ENCODE data around the gene GIN1.

DNA sequence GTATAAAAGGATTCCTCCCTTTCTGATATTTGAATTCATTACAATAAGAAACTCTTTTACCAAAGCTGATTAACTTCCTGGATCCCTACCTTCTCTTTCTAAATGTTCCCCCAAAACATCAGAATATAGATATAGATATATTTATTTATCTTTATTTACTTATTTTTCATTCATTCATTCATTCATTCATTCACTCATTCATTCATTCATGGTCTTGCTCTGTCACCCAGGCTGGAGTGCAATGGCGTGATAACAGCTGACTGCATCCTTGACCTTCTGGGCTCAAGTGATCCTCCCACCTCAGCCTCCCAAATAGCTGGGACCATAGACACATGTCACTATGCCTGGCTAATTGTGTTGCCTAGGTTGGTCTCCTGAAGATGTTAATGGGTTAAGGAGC lies 30.7 kb downstream of the GIN1 start:
- TF ChIP-seq, protein P1, sequence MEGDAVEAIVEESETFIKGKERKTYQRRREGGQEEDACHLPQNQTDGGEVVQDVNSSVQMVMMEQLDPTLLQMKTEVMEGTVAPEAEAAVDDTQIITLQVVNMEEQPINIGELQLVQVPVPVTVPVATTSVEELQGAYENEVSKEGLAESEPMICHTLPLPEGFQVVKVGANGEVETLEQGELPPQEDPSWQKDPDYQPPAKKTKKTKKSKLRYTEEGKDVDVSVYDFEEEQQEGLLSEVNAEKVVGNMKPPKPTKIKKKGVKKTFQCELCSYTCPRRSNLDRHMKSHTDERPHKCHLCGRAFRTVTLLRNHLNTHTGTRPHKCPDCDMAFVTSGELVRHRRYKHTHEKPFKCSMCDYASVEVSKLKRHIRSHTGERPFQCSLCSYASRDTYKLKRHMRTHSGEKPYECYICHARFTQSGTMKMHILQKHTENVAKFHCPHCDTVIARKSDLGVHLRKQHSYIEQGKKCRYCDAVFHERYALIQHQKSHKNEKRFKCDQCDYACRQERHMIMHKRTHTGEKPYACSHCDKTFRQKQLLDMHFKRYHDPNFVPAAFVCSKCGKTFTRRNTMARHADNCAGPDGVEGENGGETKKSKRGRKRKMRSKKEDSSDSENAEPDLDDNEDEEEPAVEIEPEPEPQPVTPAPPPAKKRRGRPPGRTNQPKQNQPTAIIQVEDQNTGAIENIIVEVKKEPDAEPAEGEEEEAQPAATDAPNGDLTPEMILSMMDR (IDR thresholded peaks at IDR 0.05): no peak
- TF ChIP-seq EZH2 (IDR thresholded peaks at IDR 0.05; ENCODE audit: borderline replicate concordance, insufficient read depth, low read depth, low read length, poor library complexity, severe bottlenecking): no peak
